HG03460 (cell line): Measurements from ENCODE around the gene SMIM10L1.

Experiments
- ATAC-seq: cut with Tn5 transposase; IDR thresholded peaks from one replicate; pipeline ENCODE4 v1.9.1; 2021; ENCODE audit not compliant: unreplicated experiment

The SMIM10L1 gene

GRCh38 chr12:11171145-11171968 is at the start of gene SMIM10L1:
TSS of gene SMIM10L1 (plus strand) at chr12:11171194. CDS start at chr12:11171357, 163 bp downstream.
- peak; percentile 95 for ATAC-seq

- no peak for ATAC-seq
Observed at GRCh38 chr12:11130382-11130781, 40.6 kb upstream of the SMIM10L1 start.

GRCh38 chr12:11130999-11131398 is 40.0 kb upstream of the SMIM10L1 start:
- ATAC-seq, result no peak

GRCh38 chr12:11133162-11133561 is 37.8 kb upstream of the SMIM10L1 start:
- ATAC-seq, result no peak

GRCh38 chr12:11133816-11134215 is 37.2 kb upstream of the SMIM10L1 start:
- no peak for ATAC-seq

GRCh38 chr12:11134305-11134704 is 36.7 kb upstream of the SMIM10L1 start, which contains the start of gene TAS2R30:
TSS of gene TAS2R30 (minus strand) at chr12:11134644. CDS start at chr12:11134244, 400 bp downstream.
- no peak for ATAC-seq

- ATAC-seq, result no peak
Observed at GRCh38 chr12:11136075-11136474, 34.9 kb upstream of the SMIM10L1 start.

- ATAC-seq, result no peak
Observed at GRCh38 chr12:11143352-11143751, 27.6 kb upstream of the SMIM10L1 start.

- no peak for ATAC-seq
Observed at GRCh38 chr12:11144297-11144696, 26.7 kb upstream of the SMIM10L1 start.

GRCh38 chr12:11147420-11147819 is 23.6 kb upstream of the SMIM10L1 start:
- ATAC-seq, result no peak

GRCh38 chr12:11150832-11151231 is 20.2 kb upstream of the SMIM10L1 start:
- ATAC-seq, result no peak

GRCh38 chr12:11152725-11153124 is 18.3 kb upstream of the SMIM10L1 start:
- ATAC-seq, result no peak

GRCh38 chr12:11154400-11154925 is 16.5 kb upstream of the SMIM10L1 start:
- ATAC-seq, result no peak

- no peak for ATAC-seq
Observed at GRCh38 chr12:11158885-11159444, 12.0 kb upstream of the SMIM10L1 start.

- ATAC-seq, result no peak
Observed at GRCh38 chr12:11162502-11162901, 8.5 kb upstream of the SMIM10L1 start.

GRCh38 chr12:11164384-11164783 is 6.6 kb upstream of the SMIM10L1 start:
- ATAC-seq, result no peak

GRCh38 chr12:11166300-11166699 is 4.7 kb upstream of the SMIM10L1 start:
- ATAC-seq, result no peak

- ATAC-seq, result no peak
Observed at GRCh38 chr12:11170810-11171144, 217 bp upstream of the SMIM10L1 start.

- ATAC-seq, result no peak
Observed at GRCh38 chr12:11171969-11172675, 1.1 kb downstream of the SMIM10L1 start.

GRCh38 chr12:11174022-11174421 is 3.0 kb downstream of the SMIM10L1 start:
- no peak for ATAC-seq

GRCh38 chr12:11178250-11178649 is 7.3 kb downstream of the SMIM10L1 start:
- no peak for ATAC-seq

- no peak for ATAC-seq
Observed at GRCh38 chr12:11182529-11182928, 11.5 kb downstream of the SMIM10L1 start.
